ENCODE data around the gene TSSC4.

DNA sequence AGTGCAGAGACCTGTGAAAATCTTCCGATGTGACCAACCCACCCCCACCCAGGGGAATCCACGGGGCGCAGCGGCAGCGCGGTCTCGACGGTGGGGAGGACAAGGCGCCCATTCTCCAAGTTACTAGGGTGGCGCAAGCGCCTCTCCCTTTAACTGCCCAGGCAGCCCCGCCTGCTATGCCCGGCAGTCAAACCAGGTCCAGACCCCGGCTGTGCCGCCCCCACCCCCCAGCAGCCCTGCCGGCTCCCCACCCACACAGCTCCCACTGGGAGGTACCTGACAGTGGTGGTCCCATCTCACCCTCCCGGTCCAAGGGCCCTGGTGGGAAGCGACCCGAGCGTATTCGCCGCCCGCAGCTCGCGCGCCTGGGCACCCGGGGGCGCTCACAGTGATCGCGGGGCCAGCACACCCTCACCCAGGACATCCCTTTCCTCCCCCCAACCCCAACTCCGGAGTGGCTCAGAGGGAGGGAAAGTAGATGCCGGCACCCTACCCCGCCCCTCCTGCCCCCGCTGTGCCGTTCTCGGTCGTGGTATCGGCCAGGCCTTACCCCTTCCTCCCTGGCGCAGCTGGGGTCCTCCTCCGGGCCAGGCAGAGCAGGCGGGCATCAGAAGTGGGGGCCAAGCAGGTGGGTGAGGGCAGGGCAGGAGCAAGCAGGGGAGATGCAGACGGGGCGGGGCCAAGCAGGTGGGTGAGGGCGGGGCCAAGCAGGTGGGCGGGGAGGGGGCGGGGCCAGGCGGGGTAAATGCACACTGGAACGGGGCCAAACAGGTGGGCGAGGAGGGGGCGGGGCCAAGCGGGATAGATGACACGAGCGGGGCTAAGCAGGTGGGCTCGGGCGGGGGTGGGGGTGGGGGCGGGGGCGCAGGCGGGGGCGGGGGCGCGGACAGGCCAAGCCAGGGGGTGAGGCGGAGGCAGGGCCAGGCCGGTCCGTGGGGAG, 43.6 kb downstream of the TSSC4 start, which contains the start of gene TRPM5:
- TF ChIP-seq, protein P1, sequence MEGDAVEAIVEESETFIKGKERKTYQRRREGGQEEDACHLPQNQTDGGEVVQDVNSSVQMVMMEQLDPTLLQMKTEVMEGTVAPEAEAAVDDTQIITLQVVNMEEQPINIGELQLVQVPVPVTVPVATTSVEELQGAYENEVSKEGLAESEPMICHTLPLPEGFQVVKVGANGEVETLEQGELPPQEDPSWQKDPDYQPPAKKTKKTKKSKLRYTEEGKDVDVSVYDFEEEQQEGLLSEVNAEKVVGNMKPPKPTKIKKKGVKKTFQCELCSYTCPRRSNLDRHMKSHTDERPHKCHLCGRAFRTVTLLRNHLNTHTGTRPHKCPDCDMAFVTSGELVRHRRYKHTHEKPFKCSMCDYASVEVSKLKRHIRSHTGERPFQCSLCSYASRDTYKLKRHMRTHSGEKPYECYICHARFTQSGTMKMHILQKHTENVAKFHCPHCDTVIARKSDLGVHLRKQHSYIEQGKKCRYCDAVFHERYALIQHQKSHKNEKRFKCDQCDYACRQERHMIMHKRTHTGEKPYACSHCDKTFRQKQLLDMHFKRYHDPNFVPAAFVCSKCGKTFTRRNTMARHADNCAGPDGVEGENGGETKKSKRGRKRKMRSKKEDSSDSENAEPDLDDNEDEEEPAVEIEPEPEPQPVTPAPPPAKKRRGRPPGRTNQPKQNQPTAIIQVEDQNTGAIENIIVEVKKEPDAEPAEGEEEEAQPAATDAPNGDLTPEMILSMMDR (IDR thresholded peaks at IDR 0.05; ENCODE audit: insufficient read depth, low read depth, low read length), result no peak
- TF ChIP-seq EZH2 (IDR thresholded peaks at IDR 0.05; ENCODE audit: insufficient read depth, low read length), result no peak
